GM21526 (cell line): ENCODE data around the gene MYO5B.

Experiments used
- ATAC-seq: cut with Tn5 transposase; IDR thresholded peaks from one replicate; pipeline ENCODE4 v1.9.1; 2021; ENCODE audit warnings: moderate library complexity; ENCODE audit not compliant: unreplicated experiment, low FRiP score

The MYO5B gene

GRCh38 chr18:50190236-50190635, 4.7 kb downstream of the MYO5B start:
- no peak for ATAC-seq

- ATAC-seq, result no peak
These were observed 5.8 kb downstream of the MYO5B start for GRCh38 chr18:50189160-50189559.

GRCh38 chr18:50188652-50189051, 6.3 kb downstream of the MYO5B start:
- ATAC-seq, result no peak

- no peak for ATAC-seq
These were observed 7.3 kb downstream of the MYO5B start for GRCh38 chr18:50187659-50188058.

- ATAC-seq, result no peak
These were observed 8.6 kb downstream of the MYO5B start for GRCh38 chr18:50186385-50186784.

GRCh38 chr18:50183556-50183955, 11.4 kb downstream of the MYO5B start:
- ATAC-seq, result no peak

GRCh38 chr18:50182511-50182910, 12.4 kb downstream of the MYO5B start:
- no peak for ATAC-seq

- no peak for ATAC-seq
These were observed 13.4 kb downstream of the MYO5B start for GRCh38 chr18:50181590-50181989.

- ATAC-seq, result no peak
These were observed 15.5 kb downstream of the MYO5B start for GRCh38 chr18:50179465-50179864.

GRCh38 chr18:50177294-50177992, 17.5 kb downstream of the MYO5B start:
- ATAC-seq, result no peak

GRCh38 chr18:50172367-50172766, 22.6 kb downstream of the MYO5B start:
- ATAC-seq, result no peak

- no peak for ATAC-seq
These were observed 23.5 kb downstream of the MYO5B start for GRCh38 chr18:50171406-50171805.

- ATAC-seq, result no peak
These were observed 24.9 kb downstream of the MYO5B start for GRCh38 chr18:50170004-50170403.

GRCh38 chr18:50169149-50169548, 25.8 kb downstream of the MYO5B start:
- ATAC-seq, result no peak

- ATAC-seq, result no peak
These were observed 27.0 kb downstream of the MYO5B start for GRCh38 chr18:50167966-50168365.

GRCh38 chr18:50166901-50167300, 28.0 kb downstream of the MYO5B start:
- no peak for ATAC-seq

- no peak for ATAC-seq
These were observed 31.4 kb downstream of the MYO5B start for GRCh38 chr18:50163505-50163904.

- no peak for ATAC-seq
These were observed 32.3 kb downstream of the MYO5B start for GRCh38 chr18:50162486-50163304.

GRCh38 chr18:50161597-50162205, 33.2 kb downstream of the MYO5B start:
- no peak for ATAC-seq

- no peak for ATAC-seq
These were observed 35.3 kb downstream of the MYO5B start for GRCh38 chr18:50159654-50160046.

GRCh38 chr18:50158866-50159653, 35.9 kb downstream of the MYO5B start:
- no peak for ATAC-seq
